DND-41 (cell line): ENCODE results near the gene SDHAF2.

Source experiments
- CTCF ChIP-seq: IDR thresholded peaks from 2 replicates; pipeline ENCODE4 v1.5.1; 2012; ENCODE audit warnings: borderline replicate concordance, low read length, moderate library complexity, mild to moderate bottlenecking; ENCODE audit not compliant: poor library complexity, severe bottlenecking; ENCODE audit errors: extremely low read depth
- EZH2 ChIP-seq: IDR thresholded peaks from 3 replicates; pipeline ENCODE4 v1.6.1; 2012; ENCODE audit warnings: borderline replicate concordance, low read depth, mild to moderate bottlenecking, moderate library complexity, low read length, inconsistent platforms; ENCODE audit not compliant: severe bottlenecking

DNA sequence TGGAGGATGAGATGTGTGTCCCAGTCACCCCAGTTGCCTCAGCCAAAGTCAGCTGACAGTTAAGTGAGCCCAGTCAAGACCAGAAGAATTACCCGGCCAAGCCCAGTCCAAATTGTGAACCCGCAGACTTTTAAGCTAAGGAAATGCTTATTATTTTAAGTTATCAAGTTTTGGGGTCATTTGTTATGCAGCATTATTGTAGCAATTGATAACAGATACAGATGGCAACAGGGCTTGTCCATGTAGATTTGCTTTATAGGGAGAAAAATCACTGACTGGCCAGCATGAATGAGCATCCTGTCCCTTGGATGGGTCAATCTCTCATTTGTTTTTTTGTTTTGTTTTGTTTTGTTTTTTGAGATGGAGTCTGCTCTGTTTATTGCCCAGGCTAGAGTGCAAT lies 22.9 kb downstream of the SDHAF2 start:
- TF ChIP-seq CTCF: no peak
- no peak for TF ChIP-seq EZH2
